Measurements from ENCODE around the gene ZBP1.

ZBP1 gene

DNA sequence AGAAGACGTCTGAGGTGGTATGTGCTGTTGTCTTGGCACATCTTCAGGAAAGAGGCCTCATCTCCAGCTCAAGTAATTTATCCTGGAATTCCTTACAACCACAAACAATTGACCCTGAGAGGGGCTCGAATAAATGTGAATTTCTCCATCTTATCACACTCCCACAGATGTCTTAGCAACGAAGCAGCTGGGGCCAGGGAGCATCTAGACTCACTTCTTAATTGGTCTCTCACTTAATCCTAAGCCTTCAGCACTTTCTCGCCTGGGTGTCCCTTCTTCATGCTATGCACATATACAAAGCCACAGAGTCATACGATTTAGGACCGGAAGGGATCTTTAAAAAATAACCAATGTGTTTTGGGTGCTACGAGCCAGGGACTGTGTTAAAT, 32.2 kb downstream of the ZBP1 start:
- no peak for DNase-seq (ENCODE audit: low read depth in 1 of 2, low spot score in 1 of 2)

GRCh38 chr20:57587278-57587988, 32.8 kb downstream of the ZBP1 start:
- no peak for DNase-seq (ENCODE audit: low read depth in 1 of 2, low spot score in 1 of 2)

DNA sequence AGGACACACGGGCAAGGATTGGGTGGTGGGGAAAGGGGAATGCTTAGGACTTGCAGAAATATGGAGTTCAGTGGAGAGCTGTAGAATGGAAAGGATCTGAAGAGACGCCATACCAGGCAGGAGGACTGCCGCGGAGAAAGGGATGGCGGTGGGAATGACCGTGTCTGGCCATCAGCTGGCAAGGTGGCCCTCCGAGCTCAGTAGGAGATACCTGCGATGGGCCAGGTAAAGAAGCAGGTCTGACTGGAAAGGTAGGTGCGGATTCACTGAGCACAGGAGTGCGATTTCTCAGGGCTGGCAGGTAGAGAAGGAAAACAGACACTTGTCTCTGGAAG, 33.3 kb downstream of the ZBP1 start:
- no peak for DNase-seq (ENCODE audit: low read depth in 1 of 2, low spot score in 1 of 2)

DNA sequence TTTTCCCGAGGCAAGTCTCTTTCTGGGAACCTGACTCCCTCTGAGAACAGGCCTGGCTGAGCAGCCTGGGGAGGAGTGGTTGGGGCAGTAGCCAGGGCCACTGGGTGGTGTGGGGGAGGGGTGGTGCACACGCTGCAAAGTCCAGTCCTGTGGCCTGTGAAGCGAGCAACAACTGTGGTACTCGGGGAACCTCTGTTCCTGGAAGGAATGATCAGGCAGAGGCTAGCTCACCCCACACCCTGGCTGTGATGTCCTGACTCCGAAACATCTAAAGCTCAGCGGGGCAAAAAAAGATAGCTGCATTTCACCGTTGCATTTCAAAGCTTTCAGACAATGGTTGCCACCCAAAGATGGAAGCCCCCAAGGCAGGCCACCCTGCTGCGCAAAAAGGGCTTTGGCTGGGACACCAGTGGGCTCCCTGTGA, 33.8 kb downstream of the ZBP1 start:
- DNase-seq (ENCODE audit: low read depth in 1 of 2, low spot score in 1 of 2) = no peak

DNA sequence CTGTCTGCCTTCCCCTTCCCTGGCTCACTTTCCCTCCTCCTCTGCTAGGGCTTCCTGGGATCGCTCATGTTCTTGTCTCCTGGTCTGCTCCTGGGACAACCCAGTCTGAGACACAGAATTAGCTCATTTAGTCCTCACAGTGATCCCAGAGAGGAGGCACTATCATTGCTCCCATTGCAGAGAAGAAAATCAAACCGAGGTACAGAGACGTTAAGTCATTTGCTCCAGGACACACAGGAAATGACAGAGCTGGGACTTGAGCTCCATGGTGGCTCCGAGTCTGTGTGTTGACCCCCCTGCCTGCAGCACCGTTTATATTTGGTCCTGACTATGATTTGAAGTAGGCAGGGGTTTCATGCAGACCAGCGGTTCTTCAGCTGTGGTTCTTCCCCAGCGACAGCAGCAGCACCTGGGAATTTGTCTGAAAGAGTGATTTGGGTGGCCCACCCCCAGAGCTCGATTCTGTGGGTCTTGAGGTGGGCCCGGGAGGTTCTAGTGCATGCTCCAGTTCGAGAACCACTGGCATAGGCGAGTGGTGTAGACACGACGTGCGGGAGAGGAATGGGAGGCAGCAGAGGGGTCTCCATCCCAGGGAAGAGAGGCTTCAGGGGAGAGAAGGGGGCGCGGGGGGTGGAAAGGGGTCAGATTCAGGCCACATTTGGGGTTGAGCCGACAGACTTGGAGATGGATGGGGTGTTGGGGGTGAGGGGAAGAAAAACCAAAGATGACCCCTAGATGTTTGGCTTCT, 34.6 kb downstream of the ZBP1 start:
- no peak for DNase-seq (ENCODE audit: low read depth in 1 of 2, low spot score in 1 of 2)

DNA sequence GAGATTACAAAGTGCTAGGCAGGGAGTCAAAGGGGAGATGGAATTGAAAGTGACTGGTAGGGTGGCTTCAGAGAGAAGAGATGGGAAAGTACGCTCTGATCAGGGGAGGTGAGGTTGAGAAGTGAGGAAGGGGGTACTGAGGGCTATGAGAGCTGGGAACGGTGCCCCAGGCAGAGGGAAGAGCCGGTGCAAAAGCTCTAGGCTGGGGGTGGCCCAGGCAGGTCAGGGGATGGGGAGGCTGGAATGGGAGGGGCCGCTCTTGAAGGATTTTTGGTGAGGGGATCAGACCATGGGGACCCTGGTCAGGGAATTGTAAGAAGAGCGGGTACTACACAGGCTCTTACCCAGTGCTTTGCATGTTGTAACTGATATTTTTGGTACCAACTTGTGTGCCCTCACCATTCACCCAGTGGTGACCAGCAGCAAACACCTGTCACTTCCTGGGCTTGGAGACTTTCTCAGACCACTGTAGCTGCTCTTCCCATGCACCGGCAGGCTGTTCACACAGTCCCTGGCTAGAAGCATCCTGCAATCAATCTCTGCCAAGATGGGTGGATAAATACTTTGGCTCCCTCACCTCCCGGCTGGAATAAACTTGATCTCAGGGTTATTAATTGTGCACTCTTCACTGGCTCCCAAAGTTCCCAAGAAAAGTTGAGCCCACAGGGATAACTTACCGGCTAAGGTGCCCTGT, 35.3 kb downstream of the ZBP1 start:
- DNase-seq (ENCODE audit: low read depth in 1 of 2, low spot score in 1 of 2) = no peak

- DNase-seq (ENCODE audit: low read depth in 1 of 2, low spot score in 1 of 2) = no peak
These were observed 36.7 kb downstream of the ZBP1 start for GRCh38 chr20:57583289-57584257.

DNA sequence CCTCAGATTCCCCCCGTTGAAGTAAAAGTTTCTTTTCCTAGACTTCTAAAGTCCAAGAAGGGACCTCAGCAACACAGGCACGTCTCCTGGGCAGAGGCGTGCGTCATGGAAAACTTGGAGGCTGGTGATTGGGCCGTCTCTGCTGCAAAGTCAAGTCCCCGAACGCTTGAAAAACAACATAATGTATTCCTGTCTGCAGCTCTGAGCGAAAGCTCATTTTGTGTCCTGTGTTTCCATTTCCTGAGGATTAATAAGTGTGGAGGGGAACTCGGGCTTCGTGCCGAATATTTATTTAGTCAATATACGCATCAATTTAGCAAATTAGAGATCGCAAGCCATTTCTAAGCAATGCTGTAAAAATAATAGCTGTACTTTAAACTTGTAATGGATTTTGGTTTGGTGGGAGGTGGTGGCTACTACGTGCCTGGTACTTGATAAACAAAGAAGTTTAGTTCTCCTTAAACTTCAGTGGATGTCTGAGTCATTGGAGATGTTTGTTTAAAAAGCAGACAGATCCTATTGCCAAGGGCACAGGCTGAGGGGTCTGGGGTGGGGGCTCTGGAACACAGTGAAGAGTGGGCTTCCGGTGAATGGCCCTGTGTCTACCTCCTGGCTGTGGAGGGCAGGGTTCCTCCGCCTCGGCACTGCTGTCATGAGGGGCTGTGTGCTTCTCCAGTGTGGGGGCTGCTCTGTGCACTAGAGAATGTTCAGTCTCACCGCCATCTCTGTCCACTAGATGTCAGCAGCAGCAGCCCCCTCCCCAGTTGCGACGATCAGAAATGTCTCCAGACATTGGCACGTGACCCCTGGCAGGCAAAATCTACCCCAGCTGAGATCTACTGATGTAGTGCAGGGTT, 37.6 kb downstream of the ZBP1 start:
- DNase-seq (ENCODE audit: low read depth in 1 of 2, low spot score in 1 of 2) = no peak

DNA sequence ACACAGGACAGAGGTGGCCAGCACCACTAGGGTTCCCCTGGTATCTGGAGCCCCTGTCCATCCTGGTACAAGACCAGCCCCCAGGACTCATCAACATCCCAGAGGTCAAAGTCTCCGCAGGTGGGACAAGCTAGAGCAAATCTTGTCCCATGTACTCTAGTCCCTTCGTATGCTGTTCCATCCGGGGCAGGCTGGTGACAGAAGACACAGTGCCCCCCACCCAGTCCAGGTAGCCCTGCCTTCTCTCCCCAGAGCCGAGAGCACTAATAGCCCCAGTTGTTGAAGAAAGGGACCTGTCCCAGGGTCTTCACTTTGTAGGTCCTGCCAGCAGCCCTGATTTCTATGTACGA, 38.2 kb downstream of the ZBP1 start:
- no peak for DNase-seq (ENCODE audit: low read depth in 1 of 2, low spot score in 1 of 2)

DNA sequence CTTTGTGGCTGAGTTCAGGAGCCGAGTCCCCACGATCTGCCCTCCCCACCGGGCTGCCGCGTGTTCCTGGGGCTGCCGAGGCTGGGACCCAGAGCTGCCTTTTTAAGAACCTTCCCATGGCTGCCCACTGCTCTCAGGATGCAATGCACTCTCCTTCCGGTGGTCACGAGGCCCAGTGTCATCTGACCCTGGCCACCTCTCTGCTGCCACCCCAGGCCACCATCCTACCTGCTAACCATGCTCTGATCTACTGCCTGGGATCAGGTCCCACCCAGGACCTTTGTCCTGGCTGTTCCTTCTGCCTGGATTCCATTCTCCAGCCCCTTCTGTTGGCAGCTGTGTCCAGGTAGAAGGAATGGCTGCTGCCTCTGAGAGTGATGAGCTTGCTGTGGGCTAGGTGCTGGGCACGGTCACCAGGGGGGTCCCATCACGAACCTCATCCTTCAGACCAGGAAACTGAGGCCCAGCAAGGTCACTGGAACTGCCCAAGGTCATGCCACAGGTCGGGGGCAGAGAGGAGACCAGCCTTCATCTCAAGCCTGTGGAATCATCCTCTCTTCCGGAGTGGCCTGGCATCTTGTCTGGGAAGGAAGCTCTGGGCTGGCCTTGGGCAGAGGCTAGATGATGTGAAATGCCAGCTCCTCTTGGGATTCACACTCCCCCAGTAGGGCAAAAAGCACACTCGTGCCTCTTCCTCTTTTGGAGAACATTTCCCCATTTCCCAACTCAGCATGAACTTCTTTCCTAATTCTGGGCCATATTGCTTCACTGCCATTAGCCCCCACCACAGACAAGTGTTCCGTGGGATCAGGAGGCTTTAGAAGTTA, 38.8 kb downstream of the ZBP1 start:
- no peak for DNase-seq (ENCODE audit: low read depth in 1 of 2, low spot score in 1 of 2)

GRCh38 chr20:57580478-57581201, 39.6 kb downstream of the ZBP1 start:
- no peak for DNase-seq (ENCODE audit: low read depth in 1 of 2, low spot score in 1 of 2)

DNA sequence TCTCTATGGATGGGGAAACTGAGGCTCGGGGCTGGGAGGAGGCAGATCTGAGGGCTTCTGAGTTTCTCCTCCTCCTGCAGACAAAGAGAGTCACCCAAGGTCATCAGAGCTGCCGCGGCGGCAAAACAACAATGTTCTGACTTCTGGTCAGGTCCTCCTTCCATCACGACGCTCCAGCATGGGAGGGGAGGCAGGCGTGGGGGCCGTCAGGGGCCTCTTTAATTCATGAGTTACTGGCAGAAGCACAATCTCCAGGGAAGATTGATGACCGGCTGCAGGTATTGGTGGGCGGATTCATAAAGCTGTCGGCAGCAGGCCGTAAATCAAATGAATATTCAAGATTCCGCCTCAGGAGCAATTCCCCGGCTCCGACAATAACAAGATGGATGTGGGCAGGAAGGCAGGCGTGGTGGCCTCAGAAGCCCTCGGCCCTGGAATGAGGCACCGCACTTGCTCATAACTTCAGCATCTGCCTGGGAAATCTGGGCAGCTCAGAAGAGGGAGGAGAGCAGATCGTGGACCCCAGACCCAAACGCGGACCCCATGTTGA, 40.3 kb downstream of the ZBP1 start:
- no peak for DNase-seq (ENCODE audit: low read depth in 1 of 2, low spot score in 1 of 2)

DNA sequence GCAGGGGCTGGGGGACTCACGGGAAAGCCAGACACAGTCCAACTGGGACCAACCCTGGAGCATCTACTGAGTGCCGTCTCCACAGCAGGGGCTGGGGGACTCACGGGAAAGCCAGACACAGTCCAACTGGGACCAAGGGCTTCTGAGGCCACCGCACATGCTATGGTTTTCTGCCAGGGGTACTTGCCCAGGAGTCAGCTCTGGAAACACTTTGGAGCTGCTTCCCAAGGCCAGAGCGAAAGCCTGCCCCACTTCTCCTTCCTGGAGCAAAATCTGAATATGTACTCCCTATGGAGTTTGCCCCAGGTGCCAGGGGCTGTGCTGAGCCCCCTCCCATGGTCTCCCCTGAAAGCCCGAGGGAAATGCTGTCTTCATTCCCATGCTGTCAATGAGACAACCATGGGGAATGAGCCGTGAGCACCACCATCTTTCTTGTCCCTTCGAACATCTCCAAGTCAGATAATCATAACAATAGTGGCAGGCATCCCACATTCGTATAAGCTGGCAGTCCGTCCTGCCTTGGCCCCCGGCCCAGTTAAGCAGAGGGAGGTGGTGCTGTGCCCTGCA, 40.8 kb downstream of the ZBP1 start:
- DNase-seq (ENCODE audit: low read depth in 1 of 2, low spot score in 1 of 2) = no peak

DNA sequence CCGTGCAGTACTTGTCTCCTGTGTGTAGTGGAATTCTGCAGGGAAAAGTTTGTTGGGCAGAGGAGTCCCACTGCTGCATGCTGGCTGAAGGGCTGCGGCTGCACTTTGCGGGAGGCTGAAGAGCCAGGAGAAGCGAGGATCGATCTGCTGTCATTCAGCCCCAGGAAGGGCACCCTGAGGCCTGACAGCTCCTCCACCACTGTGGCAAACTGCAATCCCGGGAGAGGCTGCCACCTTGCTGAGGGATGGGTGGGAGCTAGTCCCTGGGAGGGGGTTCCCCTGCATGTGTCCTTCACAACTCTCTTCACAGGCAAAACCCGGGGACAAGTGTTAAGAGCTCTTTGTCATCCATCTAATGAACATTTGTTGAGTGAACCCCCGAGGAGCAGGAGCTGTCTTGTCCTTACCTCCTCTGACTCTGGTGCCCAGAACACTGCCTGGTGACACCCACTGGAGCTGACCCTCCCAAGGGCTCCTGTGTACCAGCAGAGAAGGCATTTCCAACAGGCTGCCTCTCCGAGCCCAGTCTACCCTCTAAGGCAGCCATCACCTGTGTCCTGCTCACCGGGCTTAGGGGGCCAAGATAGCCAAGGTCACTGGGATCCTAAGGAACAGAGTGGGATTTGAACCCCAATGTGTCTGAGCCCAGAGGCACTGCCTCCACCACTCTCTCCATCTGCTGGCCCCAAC, 41.6 kb downstream of the ZBP1 start:
- DNase-seq (ENCODE audit: low read depth in 1 of 2, low spot score in 1 of 2) = no peak

DNA sequence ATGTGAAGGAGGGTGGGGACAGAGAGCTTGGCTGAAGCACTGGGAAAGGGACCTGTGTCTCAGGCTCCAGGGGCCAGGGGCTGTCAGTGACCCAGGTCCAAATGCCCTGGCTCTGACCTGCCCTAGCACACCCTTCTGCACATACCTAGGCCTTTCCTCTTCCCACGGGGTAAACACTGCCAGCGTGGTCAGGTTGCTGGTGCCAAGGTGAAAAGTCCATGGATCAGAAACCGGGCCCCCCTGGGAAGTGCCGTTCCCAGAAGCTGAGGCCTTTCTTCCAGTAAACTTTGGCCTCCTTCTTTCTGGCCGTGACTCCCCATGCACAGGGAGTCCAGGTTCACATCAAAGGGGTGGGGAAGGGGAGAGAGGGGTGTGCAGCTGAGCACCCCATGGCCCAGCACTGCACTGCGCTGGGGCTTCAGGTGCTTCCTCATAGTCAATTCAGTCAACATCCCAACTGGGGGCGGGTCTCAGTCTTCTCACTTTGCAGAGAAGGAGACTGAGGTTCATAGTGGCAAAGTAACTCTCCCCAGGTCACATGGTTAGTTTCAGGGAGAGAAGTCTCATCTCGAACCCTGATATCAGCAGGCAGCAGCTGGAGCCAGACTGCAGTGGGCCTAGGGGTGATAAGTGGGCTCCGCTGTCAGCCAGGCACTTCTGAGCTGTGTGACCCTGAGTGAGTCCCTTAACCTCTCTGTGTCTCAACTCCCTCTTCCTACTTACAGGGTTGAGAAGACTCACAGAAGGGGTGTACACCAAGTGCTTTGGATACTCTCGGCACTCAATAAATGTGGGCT, 42.3 kb downstream of the ZBP1 start:
- DNase-seq (ENCODE audit: low read depth in 1 of 2, low spot score in 1 of 2) = no peak

- no peak for DNase-seq (ENCODE audit: low read depth in 1 of 2, low spot score in 1 of 2)
These were observed 43.3 kb downstream of the ZBP1 start for GRCh38 chr20:57576617-57577550.

All from activated T-helper 1 cell treated with anti-CD3 and anti-CD28 coated beads, Interleukin-2, amount 50 U/mL, for 16 hours (primary cell).